Upper lobe of left lung (tissue), 6 donors: ENCODE measurements around the gene GUCA2B. TPM values are rescaled to one million over a fixed set of nuclear protein-coding genes. Genes with fewer than 3 reads are reported as not detected.

Experiments
- ATAC-seq, 2 donors: fragments of 200-7000 bp; cut with Tn5 transposase; one replicate each; pipeline ENCODE4 v1.9.1; 2022; ENCODE audit warnings: mild to moderate bottlenecking in 2 of 2, moderate library complexity in 2 of 2; ENCODE audit not compliant: low FRiP score in 2 of 2
- DNase-seq, 2 donors: peaks; one replicate each; pipeline ENCODE4 v3.0.0-alpha.2; 2019 to 2020
- H3K27ac ChIP-seq, 4 donors: fragments of 200-600 bp; sonication (generic); one replicate each; pipeline ENCODE4 v1.5.1; 2016 to 2019
- H3K27me3 ChIP-seq, 4 donors: fragments of 200-600 bp; sonication (generic); one replicate each; pipeline ENCODE4 v1.5.1; 2017 to 2019
- H3K36me3 ChIP-seq, 4 donors: fragments of 200-600 bp; sonication (generic); one replicate each; pipeline ENCODE4 v1.5.1; 2016 to 2019
- H3K4me1 ChIP-seq, 4 donors: fragments of 200-600 bp; sonication (generic); one replicate each; pipeline ENCODE4 v1.5.1; 2018 to 2019
- H3K4me3 ChIP-seq, 4 donors: fragments of 200-600 bp; sonication (generic); one replicate each; pipeline ENCODE4 v1.5.1; 2017 to 2019; ENCODE audit warnings: mild to moderate bottlenecking in 2 of 4, moderate library complexity in 1 of 4
- H3K9me3 ChIP-seq, 4 donors: fragments of 200-600 bp; sonication (generic); one replicate each; pipeline ENCODE4 v1.5.1; 2018 to 2019
- EP300 ChIP-seq, 4 donors: sonication (generic); formaldehyde crosslinking; IDR thresholded peaks; one replicate each; pipeline ENCODE4 v1.5.1; 2017; ENCODE audit warnings: antibody characterized with exemption in 4 of 4, control low read depth in 2 of 4
- POLR2A ChIP-seq, 4 donors: fragments of 450-650 bp; IDR thresholded peaks; one replicate each; pipeline ENCODE4 v1.5.1; 2016 to 2017; ENCODE audit warnings: antibody characterized with exemption in 4 of 4, mild to moderate bottlenecking in 2 of 4
- POLR2AphosphoS5 ChIP-seq, 2 donors: sonication (generic); formaldehyde crosslinking; IDR thresholded peaks; one replicate each; pipeline ENCODE4 v1.5.1; 2017; ENCODE audit warnings: antibody characterized with exemption in 2 of 2
- WGBS, 2 donors: methylation state at CpG; one replicate each; pipeline ENCODE4 v1.1.5; 2017 to 2018; 5-methylcytosine and 5-hydroxymethylcytosine counted together
- total RNA-seq, 6 donors: library from RNA; depleted of rRNA in 4 of 6; stranded (reverse); fragments of >200 nt in 4 of 6; gene quantifications; one replicate each; pipeline versions ENCODE4 v1.1.0 to v1.2.1, GENCODE V29; 2016 to 2021
- TF ChIP-seq, protein P1 (sequence below), 6 experiments: fragments of 450-650 bp in 4 of 6; fragments of 200-600 bp in 2 of 6; sonication (generic) in 2 of 6; IDR thresholded peaks; one replicate each; pipeline ENCODE4 v1.5.1; 2016 to 2019; ENCODE audit warnings: antibody characterized with exemption in 6 of 6
- donor health status: DM: no; HTN: no; CAD: no; lungs with moderate emphysema.
- donor health status: DM: no; HTN: yes; CAD: no; lungs with severe emphysema.

Gene GUCA2B
- total RNA-seq, 6 donors from 2014 or later = not detected

DNA sequence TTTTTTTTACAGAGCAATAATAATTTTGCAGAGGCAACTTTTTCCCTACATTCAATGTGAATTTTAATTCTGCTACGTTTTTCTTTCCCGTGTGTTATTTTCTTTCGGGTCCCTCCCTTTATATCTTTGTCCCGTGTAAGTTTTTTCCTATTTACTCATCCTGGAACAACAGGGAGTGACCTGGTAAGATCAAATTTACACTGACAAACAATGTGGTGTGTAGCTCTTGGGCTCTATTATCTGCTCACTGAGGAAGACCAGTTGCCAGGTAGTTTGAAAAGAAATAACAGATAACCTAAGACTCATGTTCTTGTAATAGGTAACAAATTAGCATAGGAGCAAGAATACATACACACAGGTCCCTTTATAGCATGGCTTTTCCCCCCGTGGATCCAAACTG is 45.0 kb downstream of the GUCA2B start:
- no peaks in the 10 kb centered on the region for H3K4me1 ChIP-seq
- no peak overlapping the region for H3K27ac ChIP-seq
- no peak for TF ChIP-seq POLR2A (IDR thresholded peaks at IDR 0.05)
- no peak for TF ChIP-seq EP300 (IDR thresholded peaks at IDR 0.05)
- TF ChIP-seq, protein P1, sequence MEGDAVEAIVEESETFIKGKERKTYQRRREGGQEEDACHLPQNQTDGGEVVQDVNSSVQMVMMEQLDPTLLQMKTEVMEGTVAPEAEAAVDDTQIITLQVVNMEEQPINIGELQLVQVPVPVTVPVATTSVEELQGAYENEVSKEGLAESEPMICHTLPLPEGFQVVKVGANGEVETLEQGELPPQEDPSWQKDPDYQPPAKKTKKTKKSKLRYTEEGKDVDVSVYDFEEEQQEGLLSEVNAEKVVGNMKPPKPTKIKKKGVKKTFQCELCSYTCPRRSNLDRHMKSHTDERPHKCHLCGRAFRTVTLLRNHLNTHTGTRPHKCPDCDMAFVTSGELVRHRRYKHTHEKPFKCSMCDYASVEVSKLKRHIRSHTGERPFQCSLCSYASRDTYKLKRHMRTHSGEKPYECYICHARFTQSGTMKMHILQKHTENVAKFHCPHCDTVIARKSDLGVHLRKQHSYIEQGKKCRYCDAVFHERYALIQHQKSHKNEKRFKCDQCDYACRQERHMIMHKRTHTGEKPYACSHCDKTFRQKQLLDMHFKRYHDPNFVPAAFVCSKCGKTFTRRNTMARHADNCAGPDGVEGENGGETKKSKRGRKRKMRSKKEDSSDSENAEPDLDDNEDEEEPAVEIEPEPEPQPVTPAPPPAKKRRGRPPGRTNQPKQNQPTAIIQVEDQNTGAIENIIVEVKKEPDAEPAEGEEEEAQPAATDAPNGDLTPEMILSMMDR (IDR thresholded peaks at IDR 0.05) = no peak
- TF ChIP-seq POLR2AphosphoS5 (IDR thresholded peaks at IDR 0.05) = no peak
- DNase-seq (no peak), ATAC-seq (no peak)
- H3K36me3 ChIP-seq = peaks cover 4 to 42% (median 15%) of the 10 kb centered on the region in 4 donors
- 86 to 90% methylated on average over 5 of the region's 5 CpGs for WGBS, 2 donors
- no peak overlapping the region for H3K4me3 ChIP-seq
- H3K9me3 ChIP-seq = no peaks in the 10 kb centered on the region
- H3K27me3 ChIP-seq = no peaks in the 10 kb centered on the region

DNA sequence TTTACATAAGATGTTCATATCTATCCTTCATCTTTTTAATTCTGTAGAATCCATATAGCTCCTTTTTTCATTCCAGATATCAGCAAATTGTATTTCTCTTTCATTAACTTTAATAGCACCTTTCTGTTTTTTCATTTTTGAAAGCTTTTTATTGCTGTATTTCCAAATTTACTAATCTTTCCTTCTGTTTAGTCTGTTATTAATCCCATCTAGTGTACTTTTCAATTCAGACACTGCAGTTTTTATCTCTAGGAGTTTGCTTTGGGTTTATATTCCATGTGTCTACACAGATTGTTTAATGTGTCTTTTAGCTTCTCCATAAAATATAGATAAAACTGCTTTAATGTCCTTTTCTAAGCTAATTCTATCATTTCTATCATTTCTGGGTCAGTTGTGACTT is 48.8 kb downstream of the GUCA2B start:
- Histone ChIP-seq H3K9me3 (no peaks in the 10 kb centered on the region), H3K36me3 (peaks cover 0 to 38% (median 9%) of the 10 kb centered on the region in 4 donors), H3K27me3 (no peaks in the 10 kb centered on the region), H3K4me1 (no peaks in the 10 kb centered on the region), H3K27ac (no peak overlapping the region), H3K4me3 (no peak overlapping the region)
- ATAC-seq = no peak
- DNase-seq = no peak
- TF ChIP-seq POLR2A (IDR thresholded peaks at IDR 0.05) (no peak), POLR2AphosphoS5 (IDR thresholded peaks at IDR 0.05) (no peak), EP300 (IDR thresholded peaks at IDR 0.05) (no peak)
- TF ChIP-seq, protein P1 (IDR thresholded peaks at IDR 0.05) = no peak

Other genes starting within 250 kb of the GUCA2B start
- 10 to 100 TPM in 5 of 6 donors, 1 to 10 TPM in 1; 9.7 to 23.0 (median 11.6) TPM for gene HIVEP3, start 234.5 kb upstream of the GUCA2B start, total RNA-seq
- under 1 TPM in 1 of 6 donors, not detected in 5; 0.47 TPM for gene GUCA2A, start 11.3 kb downstream of the GUCA2B start, total RNA-seq
- 10 to 100 TPM; 21.6 to 81.4 (median 39.3) TPM for gene FOXJ3, start 181.8 kb downstream of the GUCA2B start, total RNA-seq
- gene RIMKLA, start 227.4 kb downstream of the GUCA2B start, total RNA-seq = 10 to 100 TPM in 3 of 6 donors, 1 to 10 TPM in 3; 5.2 to 16.6 (median 9.3) TPM